GM12891 (cell line): Measurements from ENCODE around the gene NSD1.

Source experiments
- PAX5 ChIP-seq: IDR thresholded peaks from 2 replicates; pipeline ENCODE4 v1.6.1; 2011; ENCODE audit warnings: low read length, moderate library complexity, mild to moderate bottlenecking; ENCODE audit not compliant: insufficient read depth, severe bottlenecking
- POLR2A ChIP-seq: IDR thresholded peaks from 2 replicates; pipeline ENCODE4 v1.6.1; 2011; ENCODE audit warnings: low read depth, low read length, control low read depth
- POLR2AphosphoS5 ChIP-seq: IDR thresholded peaks from 2 replicates; pipeline ENCODE4 v1.6.1; 2011; ENCODE audit warnings: low read depth, low read length, control low read depth
- POU2F2 ChIP-seq: IDR thresholded peaks from 2 replicates; pipeline ENCODE4 v1.6.1; 2011; ENCODE audit warnings: low read depth, mild to moderate bottlenecking, control low read depth, low read length, moderate library complexity
- TAF1 ChIP-seq: IDR thresholded peaks from 2 replicates; pipeline ENCODE4 v1.6.1; 2011; ENCODE audit warnings: low read depth, low read length, control low read depth

GRCh38 chr5:177300236-177300880 lies 166.8 kb downstream of the NSD1 start:
- TF ChIP-seq POLR2AphosphoS5: peak; percentile 39; the same call in 1 of the 2 replicates
- no peak for TF ChIP-seq POU2F2
- TF ChIP-seq POLR2A: no peak
- TF ChIP-seq PAX5: no peak
- TF ChIP-seq TAF1: peak; percentile 34; the same call in 1 of the 2 replicates
